Adrenal gland (tissue), 12 donors: ENCODE data around the gene SHISA3. TPM values are rescaled to one million over a fixed set of nuclear protein-coding genes. Genes with fewer than 3 reads are reported as not detected.

Experiments
- DNase-seq, 7 donors: peaks; one replicate each; pipeline ENCODE4 v3.0.0-alpha.2; 2019 to 2020
- H3K27ac ChIP-seq, 5 donors: fragments of 200-600 bp; sonication (generic) in 4 of 5; 1 replicate in 3 of 5; 2 replicates in 2 of 5; pipeline versions ENCODE4 v1.5.1 to v1.8.0; 2016 to 2020; ENCODE audit warnings: mild to moderate bottlenecking in 1 of 5
- H3K27me3 ChIP-seq: fragments of 200-600 bp; 2 replicates; pipeline ENCODE4 v1.8.0; 2021
- H3K36me3 ChIP-seq, 2 donors: fragments of 200-600 bp; replicated peaks in 1 of 2; 1 replicate in 1 of 2; 2 replicates in 1 of 2; pipeline versions ENCODE4 v1.5.1 to v1.8.0; 2018 to 2022
- H3K4me1 ChIP-seq, 2 donors: fragments of 200-600 bp; replicated peaks in 1 of 2; 1 replicate in 1 of 2; 2 replicates in 1 of 2; pipeline versions ENCODE4 v1.5.1 to v1.8.0; 2018 to 2021
- H3K4me3 ChIP-seq, 4 donors: fragments of 200-600 bp; sonication (generic) in 3 of 4; one replicate each; pipeline ENCODE4 v1.5.1; 2016 to 2018
- H3K9me3 ChIP-seq, 3 donors: fragments of 200-600 bp; sonication (generic) in 1 of 3; replicated peaks in 1 of 3; 1 replicate in 2 of 3; 2 replicates in 1 of 3; pipeline versions ENCODE4 v1.5.1 to v1.8.0; 2016 to 2021
- CTCF ChIP-seq, 6 experiments: fragments of 450-650 bp in 4 of 6; fragments of 200-600 bp in 2 of 6; sonication (generic) in 1 of 6; IDR thresholded peaks; 1 replicate in 5 of 6; 2 replicates in 1 of 6; pipeline versions ENCODE4 v1.5.1 to v1.8.0; 2016 to 2021; ENCODE audit warnings: antibody characterized with exemption in 6 of 6, mild to moderate bottlenecking in 2 of 6, moderate library complexity in 1 of 6
- POLR2A ChIP-seq, 2 donors: fragments of 450-650 bp; IDR thresholded peaks; one replicate each; pipeline ENCODE4 v1.6.1; 2017; ENCODE audit warnings: antibody characterized with exemption in 2 of 2, mild to moderate bottlenecking in 2 of 2, moderate library complexity in 1 of 2
- WGBS, 4 donors: extraction: QIAGEN DNeasy Blood & Tissue Kit in 2 of 4; methylation state at CpG; one replicate each; pipeline versions ENCODE4 v1.1.5 to v1.1.7; 2013 to 2017; 5-methylcytosine and 5-hydroxymethylcytosine counted together
- intact Hi-C, 2 donors: fragments of 100-400 bp; cut with DNase I; formaldehyde crosslinking; loops; one replicate each; pipeline versions ENCODE4 v1.14.1 to v1.15.0; 2022 to 2023
- polyA plus RNA-seq, 3 donors: library from polyadenylated mRNA; stranded (reverse); fragments of 200-250 nt in 2 of 3; fragments of 350-450 nt in 1 of 3; fragmentation: Illumina TruSeq in 1 of 3; extraction: RNeasy Lipid Tissue Mini Kit (QIAGEN cat#74804) in 1 of 3; gene quantifications; one replicate each; pipeline ENCODE4 v1.2.3, GENCODE V29; 2013 to 2014
- total RNA-seq, 9 donors: library from RNA; depleted of rRNA in 4 of 9; stranded (reverse); fragments of >200 nt in 4 of 9; fragments of 120-200 nt in 1 of 9; fragmentation: NEBNext Ultra II Directional in 1 of 9; extraction: Animal tissue kit (Norgen Biotek cat#: 25700) in 1 of 9; gene quantifications; one replicate each; pipeline versions ENCODE4 v1.1.0 to v1.2.4, GENCODE V29; 2013 to 2023
- donor health status: healthy with polysubstance abuse.
- donor health status: Bipolar disorder and iron deficiency.
- donor health status: DM: yes; HTN: yes; CAD: no.
- donor health status: DM: no; HTN: no; CAD: no.
- donor health status: DM: no; HTN: no; CAD: no.
- donor health status: DM: yes; HTN: yes; CAD: no.

SHISA3 gene
- total and polyA plus RNA-seq, 12 donors = 0.26 to 2.8 (median 1.7) TPM

GRCh38 chr4:42398871-42399331 lies 1.6 kb downstream of the SHISA3 start:
- TF ChIP-seq CTCF (IDR thresholded peaks at IDR 0.05) = no peak
- TF ChIP-seq POLR2A (IDR thresholded peaks at IDR 0.05) = no peak

GRCh38 chr4:42399393-42399792 lies 2.1 kb downstream of the SHISA3 start:
- Histone ChIP-seq H3K27ac (no peak overlapping the region), H3K4me1 (peaks cover 16 to 25% of the 10 kb centered on the region in 2 donors), H3K36me3 (no peaks in the 10 kb centered on the region), H3K9me3 (no peaks in the 10 kb centered on the region), H3K4me3 (peak overlapping the region in 1 of 4 donors; percentile 63), H3K27me3 (peaks cover 38% of the 10 kb centered on the region)
- intact Hi-C loops = no loop called here
- DNase-seq = no peak
- WGBS, 4 donors = 52 to 63% (median 57%) methylated on average over 7 to 10 of the region's 10 CpGs
- no peak for TF ChIP-seq POLR2A (IDR thresholded peaks at IDR 0.05)
- no peak for TF ChIP-seq CTCF (IDR thresholded peaks at IDR 0.05)

More at GRCh38 chr4:42398871-42399331, 1.6 kb downstream of the SHISA3 start:
- Histone ChIP-seq H3K27ac (no peak overlapping the region), H3K27me3 (peaks cover 38% of the 10 kb centered on the region), H3K4me1 (peaks cover 16 to 25% of the 10 kb centered on the region in 2 donors), H3K9me3 (no peaks in the 10 kb centered on the region), H3K36me3 (no peaks in the 10 kb centered on the region), H3K4me3 (peak overlapping the region in 1 of 4 donors; percentile 63)
- WGBS, 4 donors = 11 to 15% (median 11%) methylated on average over 24 of the region's 24 CpGs
- DNase-seq = no peak
- intact Hi-C loops = no loop called here

- H3K27ac ChIP-seq = no peak overlapping the region
- no peak overlapping the region for H3K4me3 ChIP-seq
- H3K9me3 ChIP-seq = no peaks in the 10 kb centered on the region
- H3K36me3 ChIP-seq = no peaks in the 10 kb centered on the region
- no peak for TF ChIP-seq POLR2A (IDR thresholded peaks at IDR 0.05)
- 74 to 91% (median 86%) methylated on average over 5 to 9 of the region's 9 CpGs for WGBS, 4 donors
- H3K27me3 ChIP-seq = peaks cover 32% of the 10 kb centered on the region
- intact Hi-C loops = no loop called here
- peaks cover 16 to 25% of the 10 kb centered on the region in 2 donors for H3K4me1 ChIP-seq
- DNase-seq = no peak
These were observed 3.9 kb downstream of the SHISA3 start for GRCh38 chr4:42401171-42401570.

GRCh38 chr4:42404001-42404400 lies 6.7 kb downstream of the SHISA3 start:
- no peak for DNase-seq
- Histone ChIP-seq H3K4me3 (no peak overlapping the region), H3K27ac (no peak overlapping the region), H3K9me3 (no peaks in the 10 kb centered on the region), H3K36me3 (no peaks in the 10 kb centered on the region), H3K27me3 (peaks cover 9% of the 10 kb centered on the region), H3K4me1 (peaks cover 0 to under 1% of the 10 kb centered on the region in 2 donors)
- WGBS, 4 donors = 83 to 92% (median 88%) methylated on average over 6 of the region's 6 CpGs
- intact Hi-C loops = no loop called here
- no peak for TF ChIP-seq CTCF (IDR thresholded peaks at IDR 0.05)
- TF ChIP-seq POLR2A (IDR thresholded peaks at IDR 0.05) = no peak

- H3K36me3 ChIP-seq = no peaks in the 10 kb centered on the region
- 76 to 80% (median 78%) methylated on average over 3 of the region's 3 CpGs for WGBS, 4 donors
- H3K4me1 ChIP-seq = no peaks in the 10 kb centered on the region
- intact Hi-C loops = no loop called here
- TF ChIP-seq POLR2A (IDR thresholded peaks at IDR 0.05) (no peak), CTCF (IDR thresholded peaks at IDR 0.05) (no peak)
- H3K4me3 ChIP-seq = no peak overlapping the region
- no peaks in the 10 kb centered on the region for H3K27me3 ChIP-seq
- no peak overlapping the region for H3K27ac ChIP-seq
- H3K9me3 ChIP-seq = no peaks in the 10 kb centered on the region
- no peak for DNase-seq
These were observed 13.2 kb downstream of the SHISA3 start for GRCh38 chr4:42410446-42410845.
